ENCODE measurements around the gene BCL7C. TPM values are rescaled to one million over a fixed set of nuclear protein-coding genes. Genes with fewer than 3 reads are reported as not detected.

The BCL7C gene
- total RNA-seq, 1 donor from 2014 or later = 46.3 TPM

GRCh38 chr16:30931068-30931650, 37.3 kb upstream of the BCL7C start:
- peaks cover 3% of the 10 kb centered on the region for H3K36me3 ChIP-seq (ENCODE audit: control insufficient read depth, insufficient read depth, low read length)
- H3K27me3 ChIP-seq (ENCODE audit: control insufficient read depth, insufficient read depth, low read length) = no peaks in the 10 kb centered on the region
- no peak for DNase-seq (ENCODE audit: low read depth)
- no peak for TF ChIP-seq CTCF (IDR thresholded peaks at IDR 0.05; ENCODE audit: insufficient read depth, low read length, poor library complexity, severe bottlenecking)
- H3K4me3 ChIP-seq (ENCODE audit: low read depth, low read length) = no peak overlapping the region

GRCh38 chr16:30930160-30930571, 36.3 kb upstream of the BCL7C start:
- Histone ChIP-seq H3K4me3 (ENCODE audit: low read depth, low read length) (no peak overlapping the region), H3K36me3 (ENCODE audit: control insufficient read depth, insufficient read depth, low read length) (peaks cover 2% of the 10 kb centered on the region), H3K27me3 (ENCODE audit: control insufficient read depth, insufficient read depth, low read length) (no peaks in the 10 kb centered on the region)
- no peak for DNase-seq (ENCODE audit: low read depth)
- TF ChIP-seq CTCF (IDR thresholded peaks at IDR 0.05; ENCODE audit: insufficient read depth, low read length, poor library complexity, severe bottlenecking) = no peak

- Histone ChIP-seq H3K36me3 (ENCODE audit: control insufficient read depth, insufficient read depth, low read length) (peaks cover 2% of the 10 kb centered on the region), H3K4me3 (ENCODE audit: low read depth, low read length) (no peak overlapping the region), H3K27me3 (ENCODE audit: control insufficient read depth, insufficient read depth, low read length) (no peaks in the 10 kb centered on the region)
- no peak for TF ChIP-seq CTCF (IDR thresholded peaks at IDR 0.05; ENCODE audit: insufficient read depth, low read length, poor library complexity, severe bottlenecking)
- no peak for DNase-seq (ENCODE audit: low read depth)
Observed at GRCh38 chr16:30929167-30929566, 35.3 kb upstream of the BCL7C start.

- TF ChIP-seq CTCF (IDR thresholded peaks at IDR 0.05; ENCODE audit: insufficient read depth, low read length, poor library complexity, severe bottlenecking) = no peak
- no peak for DNase-seq (ENCODE audit: low read depth)
- Histone ChIP-seq H3K4me3 (ENCODE audit: low read depth, low read length) (no peak overlapping the region), H3K27me3 (ENCODE audit: control insufficient read depth, insufficient read depth, low read length) (no peaks in the 10 kb centered on the region), H3K36me3 (ENCODE audit: control insufficient read depth, insufficient read depth, low read length) (peaks cover 2% of the 10 kb centered on the region)
Observed at GRCh38 chr16:30928390-30928789, 34.5 kb upstream of the BCL7C start.

- H3K36me3 ChIP-seq (ENCODE audit: control insufficient read depth, insufficient read depth, low read length) = peaks cover 2% of the 10 kb centered on the region
- H3K27me3 ChIP-seq (ENCODE audit: control insufficient read depth, insufficient read depth, low read length) = no peaks in the 10 kb centered on the region
- no peak for DNase-seq (ENCODE audit: low read depth)
- no peak for TF ChIP-seq CTCF (IDR thresholded peaks at IDR 0.05; ENCODE audit: insufficient read depth, low read length, poor library complexity, severe bottlenecking)
- no peak overlapping the region for H3K4me3 ChIP-seq (ENCODE audit: low read depth, low read length)
Observed at GRCh38 chr16:30927789-30928378, 34.0 kb upstream of the BCL7C start.

All from kidney epithelial cell (primary cell).